WTC11 (cell line): ENCODE results near the gene SLC7A5. TPM values are rescaled to one million over a fixed set of nuclear protein-coding genes. Genes with fewer than 3 reads are reported as not detected.

ENCODE experiments used
- ATAC-seq: fragments of 200-7000 bp; cut with Tn5 transposase; 2 replicates; pipeline ENCODE4 v1.10.0; 2021; ENCODE audit warnings: mild to moderate bottlenecking, moderate library complexity
- CTCF ChIA-PET: fragments of 300-600 bp; sonication (Branson Sonifier 250); formaldehyde crosslinking; loops from one replicate; lab custom pipeline; 2021; ENCODE audit warnings: antibody characterized with exemption; lab: Charles Lee
- POLR2A ChIA-PET: fragments of 350-600 bp; sonication (Branson Sonifier 250); formaldehyde crosslinking; loops from one replicate; lab custom pipeline; 2021; ENCODE audit warnings: antibody characterized with exemption; lab: Charles Lee
- DNase-seq: peaks from one replicate; pipeline ENCODE4 v3.0.0; 2021; ENCODE audit warnings: low spot score
- H3K27ac Mint-ChIP-seq: 2 replicates; pipeline ENCODE4 v1.8.0; 2021; ENCODE audit warnings: mixed read lengths
- H3K27me3 Mint-ChIP-seq: 2 replicates; pipeline ENCODE4 v1.8.0; 2021; ENCODE audit warnings: low read depth, mild to moderate bottlenecking, moderate library complexity, mixed read lengths
- H3K36me3 Mint-ChIP-seq: 2 replicates; pipeline ENCODE4 v1.8.0; 2021; ENCODE audit warnings: mixed read lengths
- H3K4me1 Mint-ChIP-seq: 2 replicates; pipeline ENCODE4 v1.8.0; 2022; ENCODE audit warnings: mixed read lengths
- H3K4me3 Mint-ChIP-seq: 2 replicates; pipeline ENCODE4 v1.8.0; 2021; ENCODE audit warnings: mild to moderate bottlenecking, moderate library complexity, mixed read lengths
- H3K9me3 Mint-ChIP-seq: 2 replicates; pipeline ENCODE4 v1.8.0; 2021; ENCODE audit warnings: mixed read lengths
- CBFB ChIP-seq: sonication (generic); formaldehyde crosslinking; IDR thresholded peaks from 2 replicates; pipeline ENCODE4 v1.8.1; 2022; ENCODE audit warnings: mild to moderate bottlenecking, low read depth, missing genetic modification reagents
- CREM ChIP-seq: sonication (generic); formaldehyde crosslinking; IDR thresholded peaks from 2 replicates; pipeline ENCODE4 v1.8.1; 2022; ENCODE audit warnings: mild to moderate bottlenecking, missing genetic modification reagents, moderate library complexity
- EMX1 ChIP-seq: fragments of 250-450 bp; sonication (Bioruptor Pico); IDR thresholded peaks from 2 replicates; pipeline ENCODE4 v1.8.0; 2021; ENCODE audit warnings: mild to moderate bottlenecking
- ESRRA ChIP-seq: sonication (generic); formaldehyde crosslinking; IDR thresholded peaks from 2 replicates; pipeline ENCODE4 v1.8.1; 2022; ENCODE audit warnings: mild to moderate bottlenecking, missing genetic modification reagents, borderline replicate concordance
- FOXK1 ChIP-seq: sonication (generic); formaldehyde crosslinking; IDR thresholded peaks from 2 replicates; pipeline ENCODE4 v1.8.0; 2022; ENCODE audit warnings: mild to moderate bottlenecking, moderate library complexity, missing genetic modification reagents
- GABPB1 ChIP-seq: sonication (generic); formaldehyde crosslinking; IDR thresholded peaks from 2 replicates; pipeline ENCODE4 v1.8.1; 2023; ENCODE audit warnings: mild to moderate bottlenecking, missing genetic modification reagents
- GRHL2 ChIP-seq: fragments of 250-450 bp; sonication (Bioruptor Pico); IDR thresholded peaks from 2 replicates; pipeline ENCODE4 v1.8.0; 2022; ENCODE audit warnings: mild to moderate bottlenecking, moderate library complexity; ENCODE audit not compliant: insufficient replicate concordance, severe bottlenecking
- GTF2I ChIP-seq: fragments of 250-450 bp; sonication (Bioruptor Pico); conservative IDR thresholded peaks from 2 replicates; pipeline ENCODE4 v1.4.0; 2021; ENCODE audit warnings: mild to moderate bottlenecking
- HMGA2 ChIP-seq: fragments of 250-450 bp; sonication (Bioruptor Pico); IDR thresholded peaks from 2 replicates; pipeline ENCODE4 v1.4.0; 2021; ENCODE audit warnings: mild to moderate bottlenecking, moderate library complexity
- NR1H2 ChIP-seq: sonication (generic); formaldehyde crosslinking; IDR thresholded peaks from 2 replicates; pipeline ENCODE4 v1.9.0; 2021; ENCODE audit warnings: mild to moderate bottlenecking, moderate library complexity, missing genetic modification reagents
- OVOL2 ChIP-seq: fragments of 250-450 bp; sonication (Bioruptor Pico); IDR thresholded peaks from 2 replicates; pipeline ENCODE4 v1.9.0; 2021; ENCODE audit warnings: mild to moderate bottlenecking, borderline replicate concordance
- RORB ChIP-seq: fragments of 250-450 bp; sonication (Bioruptor Pico); IDR thresholded peaks from 2 replicates; pipeline ENCODE4 v1.9.0; 2021; ENCODE audit warnings: mild to moderate bottlenecking
- SOX15 ChIP-seq: fragments of 250-450 bp; sonication (Bioruptor Pico); IDR thresholded peaks from 2 replicates; pipeline ENCODE4 v1.9.0; 2021; ENCODE audit warnings: mild to moderate bottlenecking
- TP53 ChIP-seq: sonication (generic); formaldehyde crosslinking; IDR thresholded peaks from 2 replicates; pipeline ENCODE4 v1.8.1; 2023; ENCODE audit warnings: mild to moderate bottlenecking, missing genetic modification reagents
- ZBTB21 ChIP-seq: sonication (generic); formaldehyde crosslinking; IDR thresholded peaks from 2 replicates; pipeline ENCODE4 v1.8.1; 2023; ENCODE audit warnings: mild to moderate bottlenecking, missing genetic modification reagents, borderline replicate concordance
- ZNF219 ChIP-seq: sonication (generic); formaldehyde crosslinking; IDR thresholded peaks from 2 replicates; pipeline ENCODE4 v1.8.0; 2023; ENCODE audit warnings: missing genetic modification reagents, mild to moderate bottlenecking, borderline replicate concordance
- ZNF396 ChIP-seq: fragments of 250-450 bp; sonication (Bioruptor Pico); IDR thresholded peaks from 2 replicates; pipeline ENCODE4 v1.8.0; 2021; ENCODE audit warnings: mild to moderate bottlenecking, moderate library complexity, borderline replicate concordance
- total RNA-seq: library from RNA; stranded (reverse); gene quantifications from 3 replicates; pipeline ENCODE4 v1.2.3, GENCODE V29; 2021
- TF ChIP-seq, protein P1 (sequence below): sonication (generic); formaldehyde crosslinking; IDR thresholded peaks from 2 replicates; pipeline ENCODE4 v1.8.0; 2022; ENCODE audit warnings: mild to moderate bottlenecking, missing genetic modification reagents
- TF ChIP-seq, protein P2 (sequence below): sonication (generic); formaldehyde crosslinking; IDR thresholded peaks from 2 replicates; pipeline ENCODE4 v1.8.1; 2023; ENCODE audit warnings: mild to moderate bottlenecking, moderate library complexity, missing genetic modification reagents
- TF ChIP-seq, protein P3 (sequence below): sonication (generic); formaldehyde crosslinking; IDR thresholded peaks from 2 replicates; pipeline ENCODE4 v1.8.0; 2022; ENCODE audit warnings: mild to moderate bottlenecking, missing genetic modification reagents
- TF ChIP-seq, protein P4 (sequence below): sonication (generic); formaldehyde crosslinking; IDR thresholded peaks from 2 replicates; pipeline ENCODE4 v1.8.1; 2023; ENCODE audit warnings: mild to moderate bottlenecking, missing genetic modification reagents, moderate library complexity
- TF ChIP-seq, protein P5 (sequence below): sonication (generic); formaldehyde crosslinking; IDR thresholded peaks from 2 replicates; pipeline ENCODE4 v1.8.1; 2022; ENCODE audit warnings: low read depth, missing genetic modification reagents, borderline replicate concordance
- TF ChIP-seq, protein P6 (sequence below): sonication (generic); formaldehyde crosslinking; IDR thresholded peaks from 2 replicates; pipeline ENCODE4 v1.8.1; 2023; ENCODE audit warnings: mild to moderate bottlenecking, missing genetic modification reagents, moderate library complexity
- TF ChIP-seq, protein P7 (sequence below): sonication (generic); formaldehyde crosslinking; IDR thresholded peaks from 2 replicates; pipeline ENCODE4 v1.8.0; 2023; ENCODE audit warnings: missing genetic modification reagents
- TF ChIP-seq, protein P8 (sequence below): sonication (generic); formaldehyde crosslinking; conservative IDR thresholded peaks from 2 replicates; pipeline ENCODE4 v1.8.1; 2022; ENCODE audit warnings: mild to moderate bottlenecking, missing genetic modification reagents

SLC7A5 gene
- total RNA-seq, 1 experiment from 2014 or later = 197 TPM

DNA sequence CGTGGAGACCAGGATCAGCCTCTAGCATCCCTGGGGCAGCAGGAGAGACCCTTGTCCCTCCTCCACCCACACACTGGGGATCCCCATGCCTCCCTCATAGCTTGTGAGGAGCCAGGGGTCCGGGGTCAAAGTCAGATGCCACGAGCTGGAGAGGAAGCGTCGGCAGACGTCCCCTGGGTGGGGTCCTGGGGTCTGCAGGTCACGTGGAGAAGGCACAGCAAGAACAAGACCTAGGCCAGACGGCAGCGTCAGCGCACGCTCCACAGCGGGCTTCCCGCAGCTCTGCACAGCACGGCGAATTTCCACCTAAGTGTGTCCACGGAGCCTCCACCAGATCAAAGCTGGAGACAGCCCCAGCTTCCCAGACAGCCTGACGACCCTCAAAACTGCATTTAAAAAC lies 49.3 kb downstream of the SLC7A5 start:
- peaks cover 55% of the 10 kb centered on the region for H3K4me1 Mint-ChIP-seq
- no peak for DNase-seq
- TF ChIP-seq, protein P1, sequence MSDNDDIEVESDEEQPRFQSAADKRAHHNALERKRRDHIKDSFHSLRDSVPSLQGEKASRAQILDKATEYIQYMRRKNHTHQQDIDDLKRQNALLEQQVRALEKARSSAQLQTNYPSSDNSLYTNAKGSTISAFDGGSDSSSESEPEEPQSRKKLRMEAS (CRISPR knock-in tag) = no peak
- TF ChIP-seq, protein P2, sequence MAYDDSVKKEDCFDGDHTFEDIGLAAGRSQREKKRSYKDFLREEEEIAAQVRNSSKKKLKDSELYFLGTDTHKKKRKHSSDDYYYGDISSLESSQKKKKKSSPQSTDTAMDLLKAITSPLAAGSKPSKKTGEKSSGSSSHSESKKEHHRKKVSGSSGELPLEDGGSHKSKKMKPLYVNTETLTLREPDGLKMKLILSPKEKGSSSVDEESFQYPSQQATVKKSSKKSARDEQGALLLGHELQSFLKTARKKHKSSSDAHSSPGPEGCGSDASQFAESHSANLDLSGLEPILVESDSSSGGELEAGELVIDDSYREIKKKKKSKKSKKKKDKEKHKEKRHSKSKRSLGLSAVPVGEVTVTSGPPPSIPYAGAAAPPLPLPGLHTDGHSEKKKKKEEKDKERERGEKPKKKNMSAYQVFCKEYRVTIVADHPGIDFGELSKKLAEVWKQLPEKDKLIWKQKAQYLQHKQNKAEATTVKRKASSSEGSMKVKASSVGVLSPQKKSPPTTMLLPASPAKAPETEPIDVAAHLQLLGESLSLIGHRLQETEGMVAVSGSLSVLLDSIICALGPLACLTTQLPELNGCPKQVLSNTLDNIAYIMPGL (CRISPR knock-in tag) = no peak
- TF ChIP-seq TP53 (no peak), NR1H2 (CRISPR knock-in tag) (no peak), ZBTB21 (no peak), ZNF396 (CRISPR knock-in tag) (no peak)
- ChIA-PET CTCF (interaction anchor here (0.8 to 2.0 kb wide), 6 partner anchors 9 to 51 kb away, joined by 3 to 9 read pairs (median 4); no protein-coding TSS in a partner anchor), POLR2A (interaction anchor here (1.2 kb wide), 1 partner anchor 41 kb away, joined by 4 read pairs; no protein-coding TSS in a partner anchor)
- H3K27ac Mint-ChIP-seq = no peak overlapping the region
- H3K27me3 Mint-ChIP-seq = no peaks in the 10 kb centered on the region; the same call in none of the 2 replicates
- H3K36me3 Mint-ChIP-seq = peaks cover 12% of the 10 kb centered on the region
- H3K9me3 Mint-ChIP-seq = peaks cover 17% of the 10 kb centered on the region
- H3K4me3 Mint-ChIP-seq = no peak overlapping the region
- no peak for ATAC-seq

DNA sequence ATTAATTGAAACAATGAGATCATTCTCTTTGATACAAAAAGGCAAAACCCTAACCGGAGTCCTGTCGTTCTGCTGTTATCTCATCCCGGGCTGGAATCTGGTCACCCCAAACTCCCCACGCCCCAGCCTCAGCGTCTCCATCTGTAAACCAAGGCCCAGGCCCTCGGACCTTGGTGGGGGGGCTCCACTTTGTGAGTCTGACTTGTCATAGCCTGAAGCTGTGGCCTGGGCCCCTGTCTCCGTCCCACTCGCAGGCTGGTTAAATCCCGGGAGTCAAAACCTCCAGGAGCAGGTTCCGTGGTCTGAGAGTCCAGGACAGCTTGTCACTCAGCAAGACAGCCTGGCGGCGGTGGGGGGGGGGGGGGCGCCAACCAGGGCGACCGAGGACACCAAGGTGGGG lies 50.0 kb downstream of the SLC7A5 start:
- H3K27ac Mint-ChIP-seq = no peak overlapping the region
- no peak overlapping the region for H3K4me3 Mint-ChIP-seq
- ATAC-seq (no peak), DNase-seq (no peak)
- H3K36me3 Mint-ChIP-seq = peaks cover 12% of the 10 kb centered on the region
- H3K9me3 Mint-ChIP-seq = peaks cover 17% of the 10 kb centered on the region
- H3K27me3 Mint-ChIP-seq = no peaks in the 10 kb centered on the region; the same call in none of the 2 replicates
- ChIA-PET POLR2A (interaction anchor here (1.2 kb wide), 1 partner anchor 40 kb away, joined by 4 read pairs; no protein-coding TSS in a partner anchor), CTCF (interaction anchor here (1.2 to 2.0 kb wide), 3 partner anchors 31 to 40 kb away, joined by 5 to 9 read pairs (median 8); no protein-coding TSS in a partner anchor)
- peaks cover 48% of the 10 kb centered on the region for H3K4me1 Mint-ChIP-seq
- TF ChIP-seq FOXK1 (CRISPR knock-in tag) (no peak), EMX1 (CRISPR knock-in tag) (no peak), CREM (CRISPR knock-in tag) (no peak), GRHL2 (CRISPR knock-in tag) (no peak), OVOL2 (no peak), ZNF219 (CRISPR knock-in tag) (no peak), RORB (CRISPR knock-in tag) (no peak)
- TF ChIP-seq, protein P3, sequence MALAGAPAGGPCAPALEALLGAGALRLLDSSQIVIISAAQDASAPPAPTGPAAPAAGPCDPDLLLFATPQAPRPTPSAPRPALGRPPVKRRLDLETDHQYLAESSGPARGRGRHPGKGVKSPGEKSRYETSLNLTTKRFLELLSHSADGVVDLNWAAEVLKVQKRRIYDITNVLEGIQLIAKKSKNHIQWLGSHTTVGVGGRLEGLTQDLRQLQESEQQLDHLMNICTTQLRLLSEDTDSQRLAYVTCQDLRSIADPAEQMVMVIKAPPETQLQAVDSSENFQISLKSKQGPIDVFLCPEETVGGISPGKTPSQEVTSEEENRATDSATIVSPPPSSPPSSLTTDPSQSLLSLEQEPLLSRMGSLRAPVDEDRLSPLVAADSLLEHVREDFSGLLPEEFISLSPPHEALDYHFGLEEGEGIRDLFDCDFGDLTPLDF (CRISPR knock-in tag) = no peak
- TF ChIP-seq, protein P4, sequence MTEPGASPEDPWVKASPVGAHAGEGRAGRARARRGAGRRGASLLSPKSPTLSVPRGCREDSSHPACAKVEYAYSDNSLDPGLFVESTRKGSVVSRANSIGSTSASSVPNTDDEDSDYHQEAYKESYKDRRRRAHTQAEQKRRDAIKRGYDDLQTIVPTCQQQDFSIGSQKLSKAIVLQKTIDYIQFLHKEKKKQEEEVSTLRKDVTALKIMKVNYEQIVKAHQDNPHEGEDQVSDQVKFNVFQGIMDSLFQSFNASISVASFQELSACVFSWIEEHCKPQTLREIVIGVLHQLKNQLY (CRISPR knock-in tag) = no peak
- TF ChIP-seq, protein P5, sequence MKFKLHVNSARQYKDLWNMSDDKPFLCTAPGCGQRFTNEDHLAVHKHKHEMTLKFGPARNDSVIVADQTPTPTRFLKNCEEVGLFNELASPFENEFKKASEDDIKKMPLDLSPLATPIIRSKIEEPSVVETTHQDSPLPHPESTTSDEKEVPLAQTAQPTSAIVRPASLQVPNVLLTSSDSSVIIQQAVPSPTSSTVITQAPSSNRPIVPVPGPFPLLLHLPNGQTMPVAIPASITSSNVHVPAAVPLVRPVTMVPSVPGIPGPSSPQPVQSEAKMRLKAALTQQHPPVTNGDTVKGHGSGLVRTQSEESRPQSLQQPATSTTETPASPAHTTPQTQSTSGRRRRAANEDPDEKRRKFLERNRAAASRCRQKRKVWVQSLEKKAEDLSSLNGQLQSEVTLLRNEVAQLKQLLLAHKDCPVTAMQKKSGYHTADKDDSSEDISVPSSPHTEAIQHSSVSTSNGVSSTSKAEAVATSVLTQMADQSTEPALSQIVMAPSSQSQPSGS = no peak

DNA sequence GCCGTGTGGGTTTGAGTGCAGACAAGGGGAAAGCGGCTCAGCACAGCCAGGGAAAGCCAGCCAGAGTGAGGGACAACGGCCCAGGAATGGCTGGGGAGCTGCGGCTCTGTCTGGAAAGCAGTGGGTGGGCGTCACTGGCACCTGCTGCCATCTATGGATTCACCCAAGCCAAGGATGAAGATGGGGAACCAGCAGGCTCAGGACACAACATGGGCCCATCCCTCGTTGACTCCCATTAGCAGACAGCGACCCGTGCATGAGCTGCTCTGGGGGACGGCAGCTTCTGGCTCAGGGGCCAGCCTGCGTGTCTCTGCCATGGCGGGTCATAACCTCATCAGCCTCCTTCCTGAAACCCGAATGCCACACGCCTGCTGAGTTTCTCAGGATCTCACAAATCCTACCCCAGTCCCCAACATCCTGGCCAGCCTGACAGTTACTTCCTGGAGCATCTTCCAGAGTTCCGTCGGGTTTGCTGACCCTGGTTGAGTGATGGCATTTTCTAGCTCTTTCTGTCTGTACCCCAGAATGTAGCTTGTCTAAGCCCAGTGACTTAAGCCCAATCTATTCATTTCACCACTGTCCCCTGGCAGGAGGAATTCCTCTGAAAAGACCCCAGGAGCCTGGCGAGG lies 50.7 kb downstream of the SLC7A5 start:
- DNase-seq = no peak
- Mint-ChIP-seq H3K36me3 (peaks cover 12% of the 10 kb centered on the region), H3K27me3 (no peaks in the 10 kb centered on the region; the same call in none of the 2 replicates), H3K27ac (no peak overlapping the region), H3K4me1 (peaks cover 42% of the 10 kb centered on the region), H3K9me3 (peaks cover 17% of the 10 kb centered on the region), H3K4me3 (no peak overlapping the region)
- ChIA-PET CTCF (interaction anchor here (1.1 to 1.9 kb wide), 3 partner anchors 31 to 40 kb away, joined by 4 to 9 read pairs (median 5); no protein-coding TSS in a partner anchor), POLR2A (no interaction called here)
- ATAC-seq = no peak
- TF ChIP-seq, protein P6, sequence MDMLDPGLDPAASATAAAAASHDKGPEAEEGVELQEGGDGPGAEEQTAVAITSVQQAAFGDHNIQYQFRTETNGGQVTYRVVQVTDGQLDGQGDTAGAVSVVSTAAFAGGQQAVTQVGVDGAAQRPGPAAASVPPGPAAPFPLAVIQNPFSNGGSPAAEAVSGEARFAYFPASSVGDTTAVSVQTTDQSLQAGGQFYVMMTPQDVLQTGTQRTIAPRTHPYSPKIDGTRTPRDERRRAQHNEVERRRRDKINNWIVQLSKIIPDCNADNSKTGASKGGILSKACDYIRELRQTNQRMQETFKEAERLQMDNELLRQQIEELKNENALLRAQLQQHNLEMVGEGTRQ = no peak
- TF ChIP-seq, protein P7, sequence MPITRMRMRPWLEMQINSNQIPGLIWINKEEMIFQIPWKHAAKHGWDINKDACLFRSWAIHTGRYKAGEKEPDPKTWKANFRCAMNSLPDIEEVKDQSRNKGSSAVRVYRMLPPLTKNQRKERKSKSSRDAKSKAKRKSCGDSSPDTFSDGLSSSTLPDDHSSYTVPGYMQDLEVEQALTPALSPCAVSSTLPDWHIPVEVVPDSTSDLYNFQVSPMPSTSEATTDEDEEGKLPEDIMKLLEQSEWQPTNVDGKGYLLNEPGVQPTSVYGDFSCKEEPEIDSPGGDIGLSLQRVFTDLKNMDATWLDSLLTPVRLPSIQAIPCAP (CRISPR knock-in tag) = no peak
- TF ChIP-seq SOX15 (no peak), HMGA2 (CRISPR knock-in tag) (no peak), OVOL2 (no peak), GABPB1 (CRISPR knock-in tag) (no peak), CBFB (CRISPR knock-in tag) (no peak), ZNF219 (CRISPR knock-in tag) (no peak), GTF2I (no peak), ESRRA (CRISPR knock-in tag) (no peak)
- TF ChIP-seq, protein P8, sequence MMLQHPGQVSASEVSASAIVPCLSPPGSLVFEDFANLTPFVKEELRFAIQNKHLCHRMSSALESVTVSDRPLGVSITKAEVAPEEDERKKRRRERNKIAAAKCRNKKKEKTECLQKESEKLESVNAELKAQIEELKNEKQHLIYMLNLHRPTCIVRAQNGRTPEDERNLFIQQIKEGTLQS (CRISPR knock-in tag) = no peak
